IPS-18c (cell line): ENCODE results near the gene BTBD8.
"Not testable (repeated sequence)": the region's sequence is repeated elsewhere in the genome, so short reads cannot be mapped to it uniquely, and the experiment has no call there.

Experiments used
- H3K4me3 ChIP-seq: 2 replicates; pipeline ENCODE4 v1.7.0; 2013; ENCODE audit warnings: low read depth, mild to moderate bottlenecking, low read length, moderate library complexity; ENCODE audit not compliant: insufficient read depth
- H3K9me3 ChIP-seq: one replicate; pipeline ENCODE4 v1.6.1; 2013; ENCODE audit warnings: mild to moderate bottlenecking, low read length, moderate library complexity; ENCODE audit not compliant: control insufficient read depth, insufficient read depth

BTBD8 gene

GRCh38 chr1:92080128-92080985 is at the start of gene BTBD8:
Gene BTBD8, plus strand, starts transcription at chr1:92080345. Its CDS starts 227 bp downstream, at chr1:92080572.
- Histone ChIP-seq H3K4me3 (peak within 1 kb of the TSS; percentile 82), H3K9me3 (no peaks in the 10 kb centered on the region)

GRCh38 chr1:92030656-92031107 is 49.5 kb upstream of the BTBD8 start:
- Histone ChIP-seq H3K4me3 (peak overlapping the region; percentile 75; the same call in 1 of the 2 replicates), H3K9me3 (no peaks in the 10 kb centered on the region)

- H3K4me3 ChIP-seq = no peak overlapping the region
These were observed 48.6 kb upstream of the BTBD8 start for GRCh38 chr1:92031281-92032110.

GRCh38 chr1:92037400-92037799 is 42.7 kb upstream of the BTBD8 start:
- H3K4me3 ChIP-seq = no peak overlapping the region
- no peaks in the 10 kb centered on the region for H3K9me3 ChIP-seq

More at GRCh38 chr1:92031281-92032110, 48.6 kb upstream of the BTBD8 start:
- no peaks in the 10 kb centered on the region for H3K9me3 ChIP-seq

GRCh38 chr1:92038695-92039346 is 41.3 kb upstream of the BTBD8 start:
- Histone ChIP-seq H3K4me3 (no peak overlapping the region), H3K9me3 (no peaks in the 10 kb centered on the region)

- H3K9me3 ChIP-seq = no peaks in the 10 kb centered on the region
- H3K4me3 ChIP-seq = no peak overlapping the region
These were observed 39.2 kb upstream of the BTBD8 start for GRCh38 chr1:92040971-92041370.

GRCh38 chr1:92043621-92044020 is 36.5 kb upstream of the BTBD8 start:
- H3K4me3 ChIP-seq = no peak overlapping the region
- H3K9me3 ChIP-seq = no peaks in the 10 kb centered on the region

GRCh38 chr1:92045766-92046495 is 34.2 kb upstream of the BTBD8 start:
- no peak overlapping the region for H3K4me3 ChIP-seq
- H3K9me3 ChIP-seq = no peaks in the 10 kb centered on the region

- H3K4me3 ChIP-seq = no peak overlapping the region
- H3K9me3 ChIP-seq = no peaks in the 10 kb centered on the region
These were observed 28.2 kb upstream of the BTBD8 start for GRCh38 chr1:92051948-92052347.

GRCh38 chr1:92065042-92065441 is 15.1 kb upstream of the BTBD8 start:
- no peak overlapping the region for H3K4me3 ChIP-seq
- H3K9me3 ChIP-seq = no peaks in the 10 kb centered on the region

- H3K9me3 ChIP-seq = no peaks in the 10 kb centered on the region
These were observed 13.8 kb upstream of the BTBD8 start for GRCh38 chr1:92066321-92066720.

GRCh38 chr1:92070892-92071291 is 9.3 kb upstream of the BTBD8 start:
- H3K4me3 ChIP-seq = no peak overlapping the region

More at GRCh38 chr1:92066321-92066720, 13.8 kb upstream of the BTBD8 start:
- H3K4me3 ChIP-seq = no peak overlapping the region

GRCh38 chr1:92074446-92074845 is 5.7 kb upstream of the BTBD8 start:
- H3K4me3 ChIP-seq, H3K9me3 ChIP-seq: not testable (repeated sequence)

More at GRCh38 chr1:92070892-92071291, 9.3 kb upstream of the BTBD8 start:
- H3K9me3 ChIP-seq = no peaks in the 10 kb centered on the region

- no peak within 1 kb of the TSS for H3K4me3 ChIP-seq
- H3K9me3 ChIP-seq = no peaks in the 10 kb centered on the region
These were observed 4.8 kb upstream of the BTBD8 start, which contains the start of gene SETSIP for GRCh38 chr1:92075311-92075710. Gene SETSIP, minus strand, starts transcription at chr1:92075411. Its CDS starts 0 bp downstream, at chr1:92075411.

- no peaks in the 10 kb centered on the region for H3K9me3 ChIP-seq
- H3K4me3 ChIP-seq = no peak overlapping the region
These were observed 3.8 kb upstream of the BTBD8 start for GRCh38 chr1:92076363-92076762.

GRCh38 chr1:92078077-92078476 is 2.1 kb upstream of the BTBD8 start:
- not testable (repeated sequence) for H3K4me3 ChIP-seq, H3K9me3 ChIP-seq

- H3K9me3 ChIP-seq = no peaks in the 10 kb centered on the region
- peak overlapping the region; percentile 82; the same call in 1 of the 2 replicates for H3K4me3 ChIP-seq
These were observed 704 bp upstream of the BTBD8 start for GRCh38 chr1:92079441-92079840.
